Germinal center (tissue), 1 donor: ENCODE measurements around the gene CYP11A1.

Experiments used
- DNase-seq: peaks from one replicate; pipeline ENCODE4 v3.0.0; 2012; ENCODE audit warnings: mixed read lengths, low spot score

CYP11A1 gene

GRCh38 chr15:74388363-74388951 lies 21.0 kb upstream of the CYP11A1 start:
- no peak for DNase-seq

GRCh38 chr15:74387621-74388362 lies 20.3 kb upstream of the CYP11A1 start:
- DNase-seq, result no peak

GRCh38 chr15:74387141-74387541 lies 19.7 kb upstream of the CYP11A1 start:
- peak; percentile 57 for DNase-seq

GRCh38 chr15:74386496-74387140 lies 19.2 kb upstream of the CYP11A1 start:
- no peak for DNase-seq

- DNase-seq, result no peak
Measured at GRCh38 chr15:74385733-74386132, 18.3 kb upstream of the CYP11A1 start.

- peak; percentile 86 for DNase-seq
Measured at GRCh38 chr15:74384881-74385643, 17.6 kb upstream of the CYP11A1 start.

GRCh38 chr15:74384566-74384880 lies 17.1 kb upstream of the CYP11A1 start:
- DNase-seq, result no peak

- DNase-seq, result peak; percentile 85
Measured at GRCh38 chr15:74383695-74384565, 16.5 kb upstream of the CYP11A1 start.

GRCh38 chr15:74383286-74383685 lies 15.8 kb upstream of the CYP11A1 start:
- DNase-seq, result no peak

GRCh38 chr15:74382004-74382816 lies 14.8 kb upstream of the CYP11A1 start:
- peak; percentile 84 for DNase-seq

GRCh38 chr15:74381481-74381880 lies 14.0 kb upstream of the CYP11A1 start:
- no peak for DNase-seq

GRCh38 chr15:74381190-74381453 lies 13.7 kb upstream of the CYP11A1 start:
- DNase-seq, result no peak

- no peak for DNase-seq
Measured at GRCh38 chr15:74380361-74381189, 13.1 kb upstream of the CYP11A1 start.

GRCh38 chr15:74378848-74379247 lies 11.4 kb upstream of the CYP11A1 start:
- no peak for DNase-seq

- DNase-seq, result no peak
Measured at GRCh38 chr15:74377831-74378766, 10.7 kb upstream of the CYP11A1 start.

GRCh38 chr15:74376825-74377581 lies 9.6 kb upstream of the CYP11A1 start:
- DNase-seq, result no peak

- DNase-seq, result no peak
Measured at GRCh38 chr15:74376226-74376625, 8.8 kb upstream of the CYP11A1 start.

GRCh38 chr15:74375303-74375693 lies 7.9 kb upstream of the CYP11A1 start:
- DNase-seq, result peak; percentile 79
